ENCODE data around the gene LHFPL3.

DNA sequence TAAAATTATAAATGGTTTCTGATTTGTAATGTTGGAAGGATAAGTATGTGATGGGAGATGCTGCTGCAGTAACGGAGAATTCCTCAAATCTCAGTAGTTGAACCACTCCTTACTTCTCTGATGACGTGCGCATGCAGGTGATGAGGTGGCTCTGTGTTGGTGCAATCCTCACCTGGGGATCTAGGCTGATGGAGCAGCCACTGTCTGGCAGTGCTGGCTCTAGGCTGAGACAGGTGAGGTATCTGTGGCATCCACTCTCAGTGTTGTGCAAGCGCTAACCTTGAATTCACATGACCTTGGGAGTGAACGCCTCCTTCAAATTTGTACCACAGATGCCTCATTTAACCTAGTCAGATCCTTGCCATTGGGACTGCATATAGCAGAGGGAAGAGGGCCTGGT lies 35.0 kb downstream of the LHFPL3 start:
- TF ChIP-seq, protein P1, sequence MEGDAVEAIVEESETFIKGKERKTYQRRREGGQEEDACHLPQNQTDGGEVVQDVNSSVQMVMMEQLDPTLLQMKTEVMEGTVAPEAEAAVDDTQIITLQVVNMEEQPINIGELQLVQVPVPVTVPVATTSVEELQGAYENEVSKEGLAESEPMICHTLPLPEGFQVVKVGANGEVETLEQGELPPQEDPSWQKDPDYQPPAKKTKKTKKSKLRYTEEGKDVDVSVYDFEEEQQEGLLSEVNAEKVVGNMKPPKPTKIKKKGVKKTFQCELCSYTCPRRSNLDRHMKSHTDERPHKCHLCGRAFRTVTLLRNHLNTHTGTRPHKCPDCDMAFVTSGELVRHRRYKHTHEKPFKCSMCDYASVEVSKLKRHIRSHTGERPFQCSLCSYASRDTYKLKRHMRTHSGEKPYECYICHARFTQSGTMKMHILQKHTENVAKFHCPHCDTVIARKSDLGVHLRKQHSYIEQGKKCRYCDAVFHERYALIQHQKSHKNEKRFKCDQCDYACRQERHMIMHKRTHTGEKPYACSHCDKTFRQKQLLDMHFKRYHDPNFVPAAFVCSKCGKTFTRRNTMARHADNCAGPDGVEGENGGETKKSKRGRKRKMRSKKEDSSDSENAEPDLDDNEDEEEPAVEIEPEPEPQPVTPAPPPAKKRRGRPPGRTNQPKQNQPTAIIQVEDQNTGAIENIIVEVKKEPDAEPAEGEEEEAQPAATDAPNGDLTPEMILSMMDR (IDR thresholded peaks at IDR 0.05): no peak
- no peak for TF ChIP-seq POLR2A (IDR thresholded peaks at IDR 0.05)

Measured in Peyer's patch (tissue), 4 donors.